WERI-Rb-1 (cell line): ENCODE results near the gene SLC9C1.

Experiments
- DNase-seq: peaks from one replicate; pipeline ENCODE4 v3.0.0-alpha.2; 2020
- H3K27ac ChIP-seq: fragments of 250-450 bp; sonication (Bioruptor Pico); 2 replicates; pipeline ENCODE4 v1.5.1; 2020; ENCODE audit warnings: mild to moderate bottlenecking, moderate library complexity
- H3K27me3 ChIP-seq: fragments of 250-450 bp; sonication (Bioruptor Pico); 2 replicates; pipeline ENCODE4 v1.5.1; 2021; ENCODE audit warnings: mild to moderate bottlenecking, low read depth, moderate library complexity; ENCODE audit not compliant: insufficient read depth, severe bottlenecking
- H3K36me3 ChIP-seq: fragments of 250-450 bp; sonication (Bioruptor Pico); 2 replicates; pipeline ENCODE4 v1.5.1; 2020; ENCODE audit warnings: mild to moderate bottlenecking, moderate library complexity
- H3K4me3 ChIP-seq: 2 replicates; pipeline ENCODE4 v1.5.1; 2011; ENCODE audit warnings: low read depth, mild to moderate bottlenecking, control low read depth, low read length
- H3K9me3 ChIP-seq: fragments of 250-450 bp; sonication (Bioruptor Pico); 2 replicates; pipeline ENCODE4 v1.5.1; 2021; ENCODE audit warnings: mild to moderate bottlenecking, moderate library complexity; ENCODE audit not compliant: severe bottlenecking
- CTCF ChIP-seq: IDR thresholded peaks from 2 replicates; pipeline ENCODE4 v1.5.1; 2011; ENCODE audit warnings: low read depth, mild to moderate bottlenecking, control low read depth, inconsistent platforms, low read length

The SLC9C1 gene

GRCh38 chr3:112104774-112105173 lies 189.2 kb downstream of the SLC9C1 start:
- Histone ChIP-seq H3K4me3 (no peak overlapping the region), H3K9me3 (no peaks in the 10 kb centered on the region), H3K27me3 (no peaks in the 10 kb centered on the region), H3K36me3 (no peaks in the 10 kb centered on the region), H3K27ac (no peak overlapping the region)
- TF ChIP-seq CTCF, result no peak
- DNase-seq, result no peak

GRCh38 chr3:112101916-112102315 lies 192.1 kb downstream of the SLC9C1 start:
- H3K4me3 ChIP-seq, result no peak overlapping the region
- no peaks in the 10 kb centered on the region for H3K36me3 ChIP-seq
- H3K9me3 ChIP-seq, result no peaks in the 10 kb centered on the region
- TF ChIP-seq CTCF, result no peak
- H3K27ac ChIP-seq, result no peak overlapping the region
- no peak for DNase-seq
- H3K27me3 ChIP-seq, result no peaks in the 10 kb centered on the region

GRCh38 chr3:112097378-112097777 lies 196.6 kb downstream of the SLC9C1 start:
- no peak for TF ChIP-seq CTCF
- H3K27me3 ChIP-seq, result no peaks in the 10 kb centered on the region
- DNase-seq, result no peak
- no peaks in the 10 kb centered on the region for H3K9me3 ChIP-seq
- H3K4me3 ChIP-seq, result no peak overlapping the region
- H3K27ac ChIP-seq, result no peak overlapping the region
- H3K36me3 ChIP-seq, result no peaks in the 10 kb centered on the region

- TF ChIP-seq CTCF, result no peak
- H3K27me3 ChIP-seq, result no peaks in the 10 kb centered on the region
- DNase-seq, result no peak
- H3K4me3 ChIP-seq, result no peak overlapping the region
- H3K36me3 ChIP-seq, result no peaks in the 10 kb centered on the region
- H3K27ac ChIP-seq, result no peak overlapping the region
- H3K9me3 ChIP-seq, result no peaks in the 10 kb centered on the region
Measured at GRCh38 chr3:112096176-112096575, 197.8 kb downstream of the SLC9C1 start.

GRCh38 chr3:112095731-112096130 lies 198.3 kb downstream of the SLC9C1 start:
- no peak overlapping the region for H3K4me3 ChIP-seq
- no peaks in the 10 kb centered on the region for H3K9me3 ChIP-seq
- no peak for TF ChIP-seq CTCF
- H3K27me3 ChIP-seq, result no peaks in the 10 kb centered on the region
- DNase-seq, result no peak
- no peaks in the 10 kb centered on the region for H3K36me3 ChIP-seq
- no peak overlapping the region for H3K27ac ChIP-seq

- no peak overlapping the region for H3K4me3 ChIP-seq
- DNase-seq, result no peak
- no peak overlapping the region for H3K27ac ChIP-seq
- TF ChIP-seq CTCF, result no peak
- no peaks in the 10 kb centered on the region for H3K27me3 ChIP-seq
- H3K36me3 ChIP-seq, result no peaks in the 10 kb centered on the region
- H3K9me3 ChIP-seq, result no peaks in the 10 kb centered on the region
Measured at GRCh38 chr3:112093180-112093522, 200.9 kb downstream of the SLC9C1 start.
